Liver (tissue), 9 donors: ENCODE results near the gene HOXB3. TPM values are rescaled to one million over a fixed set of nuclear protein-coding genes. Genes with fewer than 3 reads are reported as not detected.

Source experiments
- DNase-seq: peaks from one replicate; pipeline ENCODE4 v3.0.0-alpha.2; 2017; ENCODE audit warnings: low spot score
- H3K27ac ChIP-seq, 2 donors: one replicate each; pipeline ENCODE4 v1.7.0; 2013; ENCODE audit warnings: inconsistent platforms in 2 of 2, low read length in 2 of 2, control low read depth in 1 of 2, low read depth in 1 of 2, mild to moderate bottlenecking in 1 of 2
- H3K27me3 ChIP-seq, 4 donors: one replicate each; pipeline versions ENCODE4 v1.6.1 to v1.7.0; 2013; ENCODE audit warnings: low read length in 3 of 4, inconsistent platforms in 1 of 4, mild to moderate bottlenecking in 1 of 4, moderate library complexity in 1 of 4; ENCODE audit not compliant: control insufficient read depth in 4 of 4, insufficient read depth in 4 of 4
- H3K36me3 ChIP-seq, 4 donors: one replicate each; pipeline versions ENCODE4 v1.6.1 to v1.7.0; 2013; ENCODE audit warnings: low read length in 3 of 4, mild to moderate bottlenecking in 3 of 4, low read depth in 1 of 4, moderate library complexity in 1 of 4; ENCODE audit not compliant: control insufficient read depth in 4 of 4, insufficient read depth in 3 of 4
- H3K4me1 ChIP-seq, 4 donors: one replicate each; pipeline versions ENCODE4 v1.6.1 to v1.7.0; 2013; ENCODE audit warnings: low read length in 3 of 4, mild to moderate bottlenecking in 3 of 4, moderate library complexity in 1 of 4; ENCODE audit not compliant: control insufficient read depth in 4 of 4, insufficient read depth in 4 of 4
- H3K4me3 ChIP-seq, 3 donors: one replicate each; pipeline versions ENCODE4 v1.6.1 to v1.7.0; 2013; ENCODE audit warnings: low read length in 3 of 3, control low read depth in 1 of 3, low read depth in 1 of 3, mild to moderate bottlenecking in 1 of 3
- H3K9ac ChIP-seq, 2 donors: one replicate each; pipeline ENCODE4 v1.7.0; 2013; ENCODE audit warnings: low read length in 2 of 2, mild to moderate bottlenecking in 2 of 2, moderate library complexity in 2 of 2, control low read depth in 1 of 2, low read depth in 1 of 2
- H3K9me3 ChIP-seq, 4 donors: one replicate each; pipeline versions ENCODE4 v1.6.1 to v1.7.0; 2013; ENCODE audit warnings: low read length in 3 of 4; ENCODE audit not compliant: control insufficient read depth in 4 of 4
- ATF3 ChIP-seq: IDR thresholded peaks from 2 replicates; pipeline ENCODE4 v1.6.1; 2016; ENCODE audit warnings: antibody characterized with exemption
- CTCF ChIP-seq: fragments of 150-350 bp; IDR thresholded peaks from 2 replicates; pipeline ENCODE4 v1.5.1; 2017; ENCODE audit warnings: improper control_type of control experiment, low read depth, low read length; ENCODE audit not compliant: missing input control
- EGR1 ChIP-seq, 2 donors: IDR thresholded peaks; 2 replicates each; pipeline ENCODE4 v1.6.1; 2016 to 2018; ENCODE audit warnings: antibody characterized with exemption in 2 of 2, low read depth in 2 of 2
- FOXA1 ChIP-seq: IDR thresholded peaks from 2 replicates; pipeline ENCODE4 v1.6.1; 2016; ENCODE audit warnings: antibody characterized with exemption
- FOXA2 ChIP-seq: IDR thresholded peaks from 2 replicates; pipeline ENCODE4 v1.6.1; 2016; ENCODE audit warnings: antibody characterized with exemption
- GABPA ChIP-seq, 2 donors: IDR thresholded peaks in 1 of 2; conservative IDR thresholded peaks in 1 of 2; 2 replicates each; pipeline ENCODE4 v1.6.1; 2016; ENCODE audit warnings: antibody characterized with exemption in 2 of 2, mild to moderate bottlenecking in 1 of 2, moderate library complexity in 1 of 2
- HNF4A ChIP-seq, 2 donors: conservative IDR thresholded peaks; 2 replicates each; pipeline ENCODE4 v1.6.1; 2016; ENCODE audit warnings: antibody characterized with exemption in 2 of 2, mild to moderate bottlenecking in 2 of 2
- HNF4G ChIP-seq: IDR thresholded peaks from 2 replicates; pipeline ENCODE4 v1.6.1; 2016; ENCODE audit warnings: antibody characterized with exemption
- JUND ChIP-seq, 2 donors: IDR thresholded peaks; 2 replicates each; pipeline ENCODE4 v1.6.1; 2016; ENCODE audit warnings: antibody characterized with exemption in 2 of 2
- MAX ChIP-seq: IDR thresholded peaks from 2 replicates; pipeline ENCODE4 v1.6.1; 2016; ENCODE audit warnings: antibody characterized with exemption
- NR2F2 ChIP-seq: IDR thresholded peaks from 2 replicates; pipeline ENCODE4 v1.6.1; 2016; ENCODE audit warnings: antibody characterized with exemption
- RAD21 ChIP-seq, 2 donors: IDR thresholded peaks; 2 replicates each; pipeline ENCODE4 v1.6.1; 2016; ENCODE audit warnings: antibody characterized with exemption in 2 of 2, mild to moderate bottlenecking in 2 of 2
- REST ChIP-seq: IDR thresholded peaks from 2 replicates; pipeline ENCODE4 v1.6.1; 2016; ENCODE audit warnings: antibody characterized with exemption, mild to moderate bottlenecking
- RXRA ChIP-seq, 2 donors: IDR thresholded peaks; 2 replicates each; pipeline ENCODE4 v1.6.1; 2017 to 2018; ENCODE audit warnings: antibody characterized with exemption in 2 of 2, mild to moderate bottlenecking in 1 of 2
- SP1 ChIP-seq: IDR thresholded peaks from 2 replicates; pipeline ENCODE4 v1.6.1; 2018; ENCODE audit warnings: antibody characterized with exemption, mild to moderate bottlenecking
- TAF1 ChIP-seq: conservative IDR thresholded peaks from 2 replicates; pipeline ENCODE4 v1.6.1; 2016; ENCODE audit warnings: antibody characterized with exemption, mild to moderate bottlenecking
- YY1 ChIP-seq: IDR thresholded peaks from 2 replicates; pipeline ENCODE4 v1.6.1; 2016; ENCODE audit warnings: antibody characterized with exemption, mild to moderate bottlenecking
- ZBTB33 ChIP-seq: IDR thresholded peaks from 2 replicates; pipeline ENCODE4 v1.6.1; 2016; ENCODE audit warnings: antibody characterized with exemption
- WGBS: extraction: QIAGEN DNeasy Blood & Tissue Kit; methylation state at CpG from one replicate; pipeline ENCODE4 v1.1.7; 2013; 5-methylcytosine and 5-hydroxymethylcytosine counted together
- polyA plus RNA-seq, 2 donors: library from polyadenylated mRNA; stranded (reverse) in 1 of 2; unstranded in 1 of 2; fragments of 200-250 nt in 1 of 2; fragments of >200 nt in 1 of 2; fragmentation: Nextera tagmentation in 1 of 2; extraction: Ambion mirVana in 1 of 2; gene quantifications; one replicate each; pipeline versions ENCODE4 v1.2.1 to v1.2.3, GENCODE V29; 2013 to 2015
- total RNA-seq, 2 donors: library from RNA; depleted of rRNA; stranded (reverse); fragments of >200 nt; gene quantifications; one replicate each; pipeline ENCODE4 v1.2.3, GENCODE V29; 2014
- donor health status: healthy.
- donor health status: healthy.
- donor health status: healthy.
- donor health status: healthy.
- donor health status: healthy.

Gene HOXB3
- total and polyA plus RNA-seq, 4 donors, result 0.75 to 2.2 (median 1.2) TPM

- 82% methylated on average over 10 of the region's 10 CpGs for WGBS
- Histone ChIP-seq H3K27ac (no peak overlapping the region), H3K9ac (no peak overlapping the region)
These were observed 1.4 kb upstream of the HOXB3 start for GRCh38 chr17:48591255-48592056.

GRCh38 chr17:48590607-48591161 lies 643 bp upstream of the HOXB3 start:
- no peak for DNase-seq
- no peaks in the 10 kb centered on the region for H3K9me3 ChIP-seq
- no peak overlapping the region for H3K4me3 ChIP-seq
- no peak overlapping the region for H3K27ac ChIP-seq
- H3K4me1 ChIP-seq, result peaks cover 2 to 18% (median 8%) of the 10 kb centered on the region in 4 donors
- no peaks in the 10 kb centered on the region for H3K36me3 ChIP-seq
- no peak overlapping the region for H3K9ac ChIP-seq
- peaks cover 2 to 15% (median 8%) of the 10 kb centered on the region in 4 donors for H3K27me3 ChIP-seq
- TF ChIP-seq RAD21 (IDR thresholded peaks at IDR 0.05), result no peak
- no peak for TF ChIP-seq ZBTB33
- TF ChIP-seq SP1, result no peak
- no peak for TF ChIP-seq REST

More at GRCh38 chr17:48591255-48592056, 1.4 kb upstream of the HOXB3 start:
- Histone ChIP-seq H3K4me3 (no peak overlapping the region), H3K9me3 (no peaks in the 10 kb centered on the region), H3K4me1 (peaks cover 0 to 13% (median 2%) of the 10 kb centered on the region in 4 donors), H3K36me3 (no peaks in the 10 kb centered on the region), H3K27me3 (peaks cover 2 to 12% (median 7%) of the 10 kb centered on the region in 4 donors)
- no peak for DNase-seq
- TF ChIP-seq GABPA (IDR thresholded peaks at IDR 0.05 in 1 of 2, conservative IDR thresholded peaks at IDR 0.05 in 1 of 2) (no peak), ZBTB33 (no peak), ATF3 (no peak), SP1 (no peak), RAD21 (IDR thresholded peaks at IDR 0.05) (no peak), EGR1 (IDR thresholded peaks at IDR 0.05; ENCODE audit: low read depth in 2 of 2) (no peak), HNF4G (no peak), CTCF (no peak), NR2F2 (no peak), FOXA2 (no peak), FOXA1 (no peak), YY1 (no peak), RXRA (IDR thresholded peaks at IDR 0.05) (no peak), TAF1 (no peak), HNF4A (conservative IDR thresholded peaks at IDR 0.05) (no peak), JUND (IDR thresholded peaks at IDR 0.05) (no peak), MAX (no peak)
